GM12892 (cell line): ENCODE measurements around the gene KDM6A.

ENCODE experiments used
- POLR2A ChIP-seq: IDR thresholded peaks from 2 replicates; pipeline ENCODE4 v1.6.1; 2011; ENCODE audit warnings: low read depth, low read length, control low read depth
- POLR2AphosphoS5 ChIP-seq: IDR thresholded peaks from 2 replicates; pipeline ENCODE4 v1.6.1; 2011; ENCODE audit warnings: low read depth, low read length, control low read depth

DNA sequence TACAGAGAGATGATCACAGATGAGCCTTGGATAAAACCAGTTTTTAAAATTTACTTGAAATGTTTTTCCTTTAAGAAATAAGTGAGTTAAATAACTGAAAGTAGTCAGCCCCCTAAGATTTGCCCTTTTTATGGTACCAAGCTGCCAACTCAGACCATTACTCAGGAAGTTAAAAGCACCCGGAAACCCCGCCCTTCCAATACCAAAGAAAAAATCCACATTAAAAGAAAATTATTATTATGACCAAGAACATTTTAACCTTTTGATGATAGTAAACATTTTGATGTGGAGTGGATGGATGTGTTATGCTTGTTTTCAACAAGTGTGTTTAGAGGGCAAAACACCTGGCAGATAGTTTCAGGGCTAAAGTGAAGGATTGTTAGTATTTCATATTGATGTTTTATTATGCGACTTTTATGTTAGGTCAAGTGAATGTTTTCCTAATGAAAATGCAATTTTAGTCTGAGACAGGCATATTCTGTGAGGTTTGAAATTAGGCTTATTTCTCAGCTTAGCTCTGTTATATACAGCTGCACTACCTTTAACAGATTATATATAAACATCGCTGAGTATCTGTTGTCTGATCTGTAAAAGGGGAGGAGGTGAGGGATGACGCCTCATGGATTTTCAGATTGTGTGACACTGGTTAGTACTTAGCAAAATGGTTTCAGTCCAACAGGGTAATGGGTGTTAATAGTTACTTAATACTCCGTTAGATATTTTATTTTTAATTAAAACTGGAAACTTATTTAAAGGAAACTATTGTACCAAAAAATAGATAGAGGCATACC, 89.0 kb downstream of the KDM6A start:
- no peak for TF ChIP-seq POLR2A
- TF ChIP-seq POLR2AphosphoS5: no peak
